Left ventricle myocardium inferior (tissue), 1 donor: ENCODE data around the gene MGAT4A. TPM values are rescaled to one million over a fixed set of nuclear protein-coding genes. Genes with fewer than 3 reads are reported as not detected.

Experiments
- DNase-seq: peaks from one replicate; pipeline ENCODE4 v3.0.0-alpha.2; 2020
- H3K27ac ChIP-seq: fragments of 200-600 bp; replicated peaks from 2 replicates; pipeline ENCODE4 v1.8.0; 2021
- H3K27me3 ChIP-seq: fragments of 200-600 bp; 2 replicates; pipeline ENCODE4 v1.8.0; 2021; ENCODE audit warnings: low read depth
- H3K36me3 ChIP-seq: fragments of 200-600 bp; 2 replicates; pipeline ENCODE4 v1.8.0; 2021
- H3K4me1 ChIP-seq: fragments of 200-600 bp; 2 replicates; pipeline ENCODE4 v1.8.0; 2021
- H3K4me3 ChIP-seq: fragments of 200-600 bp; 2 replicates; pipeline ENCODE4 v1.8.0; 2021; ENCODE audit warnings: mild to moderate bottlenecking, moderate library complexity
- H3K9me3 ChIP-seq: fragments of 200-600 bp; replicated peaks from 2 replicates; pipeline ENCODE4 v1.8.0; 2021
- CTCF ChIP-seq: fragments of 200-600 bp; IDR thresholded peaks from 2 replicates; pipeline ENCODE4 v1.8.0; 2021; ENCODE audit warnings: antibody characterized with exemption, mild to moderate bottlenecking, borderline replicate concordance
- intact Hi-C: fragments of 100-400 bp; cut with micrococcal nuclease; formaldehyde crosslinking; loops from one replicate; pipeline ENCODE4 v1.11.0; 2022
- total RNA-seq: library from RNA; stranded (reverse); fragmentation: NEBNext Ultra II Directional; extraction: Animal tissue kit (Norgen Biotek cat#: 25700); gene quantifications from one replicate; pipeline ENCODE4 v1.2.1, GENCODE V29; 2021
- donor health status: DM: no; HTN: yes; CAD: no; lungs with severe emphysema.

Gene MGAT4A
- total RNA-seq, 1 donor from 2014 or later = 18.4 TPM

- Histone ChIP-seq H3K27ac (no peak overlapping the region), H3K4me3 (no peak overlapping the region), H3K9me3 (no peaks in the 10 kb centered on the region), H3K27me3 (no peaks in the 10 kb centered on the region), H3K36me3 (peaks cover 75% of the 10 kb centered on the region), H3K4me1 (peaks cover 20% of the 10 kb centered on the region)
- TF ChIP-seq CTCF = no peak
- intact Hi-C loops = no loop called here
- DNase-seq = no peak
These were observed 152.7 kb downstream of the MGAT4A start for GRCh38 chr2:98578231-98578630.

- peak; percentile 58 for TF ChIP-seq CTCF
- intact Hi-C loops = no loop called here
- no peaks in the 10 kb centered on the region for H3K27me3 ChIP-seq
- H3K4me3 ChIP-seq = no peak overlapping the region
- DNase-seq = no peak
- peaks cover 75% of the 10 kb centered on the region for H3K36me3 ChIP-seq
- H3K9me3 ChIP-seq = no peaks in the 10 kb centered on the region
- no peak overlapping the region for H3K27ac ChIP-seq
- H3K4me1 ChIP-seq = peaks cover 20% of the 10 kb centered on the region
These were observed 153.6 kb downstream of the MGAT4A start for GRCh38 chr2:98577313-98577712.

GRCh38 chr2:98576666-98577312 lies 154.1 kb downstream of the MGAT4A start:
- no peaks in the 10 kb centered on the region for H3K27me3 ChIP-seq
- TF ChIP-seq CTCF = no peak
- H3K4me1 ChIP-seq = peaks cover 20% of the 10 kb centered on the region
- no peak overlapping the region for H3K27ac ChIP-seq
- H3K36me3 ChIP-seq = peaks cover 77% of the 10 kb centered on the region
- intact Hi-C loops = no loop called here
- H3K4me3 ChIP-seq = no peak overlapping the region
- no peaks in the 10 kb centered on the region for H3K9me3 ChIP-seq
- no peak for DNase-seq

- H3K27me3 ChIP-seq = no peaks in the 10 kb centered on the region
- intact Hi-C loops = no loop called here
- no peak for TF ChIP-seq CTCF
- DNase-seq = no peak
- H3K27ac ChIP-seq = no peak overlapping the region
- H3K4me3 ChIP-seq = no peak overlapping the region
- peaks cover 86% of the 10 kb centered on the region for H3K36me3 ChIP-seq
- H3K9me3 ChIP-seq = no peaks in the 10 kb centered on the region
- H3K4me1 ChIP-seq = peaks cover 9% of the 10 kb centered on the region
These were observed 157.5 kb downstream of the MGAT4A start for GRCh38 chr2:98573426-98573825.

- H3K36me3 ChIP-seq = peaks cover 85% of the 10 kb centered on the region
- intact Hi-C loops = no loop called here
- no peak overlapping the region for H3K4me3 ChIP-seq
- no peak for DNase-seq
- no peaks in the 10 kb centered on the region for H3K9me3 ChIP-seq
- peaks cover 8% of the 10 kb centered on the region for H3K4me1 ChIP-seq
- H3K27me3 ChIP-seq = no peaks in the 10 kb centered on the region
- no peak overlapping the region for H3K27ac ChIP-seq
- no peak for TF ChIP-seq CTCF
These were observed 158.3 kb downstream of the MGAT4A start for GRCh38 chr2:98572676-98573075.
